HG02623 (cell line): ENCODE data around the gene UCK2.
A peak's percentile ranks its signal among the peaks of the same experiment; 100 is the strongest.

ENCODE experiments used
- ATAC-seq: cut with Tn5 transposase; IDR thresholded peaks from one replicate; pipeline ENCODE4 v1.9.1; 2021; ENCODE audit warnings: moderate library complexity; ENCODE audit not compliant: unreplicated experiment

UCK2 gene

DNA sequence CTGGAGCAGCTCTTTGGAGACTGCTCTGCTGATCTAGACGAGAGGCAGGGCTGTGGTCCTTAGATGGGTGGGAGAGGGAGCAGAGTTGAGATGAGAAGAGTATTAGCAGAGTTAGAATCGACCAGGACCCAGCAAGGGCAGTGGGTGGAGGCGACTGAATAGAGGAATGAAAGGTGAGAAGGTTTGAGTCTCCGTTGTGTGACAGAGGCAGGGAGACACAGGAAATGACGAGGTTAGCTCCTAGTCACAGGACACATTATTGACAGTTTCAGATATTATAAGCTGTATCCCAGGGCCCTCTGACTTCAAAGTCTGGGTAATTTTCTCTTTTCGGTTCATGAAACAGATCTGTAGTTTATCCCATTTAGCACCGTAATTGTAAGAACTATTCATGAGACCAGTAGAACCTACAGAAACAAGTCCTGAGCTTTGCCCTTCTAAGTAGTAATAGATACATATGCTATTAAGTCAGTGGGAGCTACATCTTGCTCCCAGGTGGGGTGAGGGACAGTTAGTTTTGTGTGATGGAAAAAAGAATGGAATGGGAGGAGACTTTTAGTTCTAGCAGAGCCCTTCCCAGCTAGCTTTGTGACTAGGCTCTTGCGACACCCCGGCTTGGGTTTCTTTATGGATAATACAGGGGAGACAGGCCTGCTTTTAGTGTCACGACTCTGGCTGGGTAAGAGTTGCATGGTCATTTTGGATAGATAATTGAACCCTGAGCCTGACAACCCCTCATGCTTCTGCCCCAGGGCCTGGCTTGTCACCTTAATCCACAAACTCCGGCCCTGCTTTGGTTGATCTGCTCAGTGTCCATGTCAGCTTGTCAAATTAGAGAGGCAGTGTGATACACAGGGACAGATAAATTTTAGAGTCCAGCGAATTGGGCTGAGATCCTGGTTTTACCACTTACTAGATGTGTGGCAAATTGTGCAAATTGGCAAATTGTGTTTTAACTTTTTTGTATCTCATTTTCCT lies 70.2 kb downstream of the UCK2 start:
- no peak for ATAC-seq

- ATAC-seq, result no peak
These were observed 71.4 kb downstream of the UCK2 start for GRCh38 chr1:165898837-165899236.

GRCh38 chr1:165899461-165899941 lies 72.1 kb downstream of the UCK2 start:
- no peak for ATAC-seq

GRCh38 chr1:165900576-165901380 lies 73.4 kb downstream of the UCK2 start:
- ATAC-seq, result no peak

DNA sequence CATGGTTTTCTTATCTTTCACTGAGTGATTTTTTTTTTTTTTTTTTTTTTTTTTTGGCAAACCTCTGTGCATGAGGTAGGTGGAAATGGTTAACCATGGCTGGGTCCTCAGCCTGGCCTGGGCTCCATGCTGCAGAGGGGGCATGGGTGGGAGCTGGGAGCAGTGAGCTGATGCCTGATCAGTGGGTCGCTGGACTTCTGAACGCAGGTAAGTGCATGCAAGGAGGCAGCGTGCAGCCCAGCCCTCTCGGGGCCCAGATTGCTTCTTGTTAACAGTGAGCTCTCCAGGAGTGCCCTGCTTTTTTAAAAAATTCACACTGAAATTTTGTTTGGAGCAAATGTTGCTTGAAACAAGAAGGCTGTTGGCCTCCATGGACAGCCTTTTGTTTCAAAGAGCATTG lies 75.2 kb downstream of the UCK2 start:
- no peak for ATAC-seq

- no peak for ATAC-seq
These were observed 76.3 kb downstream of the UCK2 start for GRCh38 chr1:165903672-165904071.

- ATAC-seq, result no peak
These were observed 77.5 kb downstream of the UCK2 start for GRCh38 chr1:165904948-165905347.

GRCh38 chr1:165905853-165906252 lies 78.4 kb downstream of the UCK2 start:
- ATAC-seq, result no peak

- no peak for ATAC-seq
These were observed 79.9 kb downstream of the UCK2 start for GRCh38 chr1:165907256-165907857.

DNA sequence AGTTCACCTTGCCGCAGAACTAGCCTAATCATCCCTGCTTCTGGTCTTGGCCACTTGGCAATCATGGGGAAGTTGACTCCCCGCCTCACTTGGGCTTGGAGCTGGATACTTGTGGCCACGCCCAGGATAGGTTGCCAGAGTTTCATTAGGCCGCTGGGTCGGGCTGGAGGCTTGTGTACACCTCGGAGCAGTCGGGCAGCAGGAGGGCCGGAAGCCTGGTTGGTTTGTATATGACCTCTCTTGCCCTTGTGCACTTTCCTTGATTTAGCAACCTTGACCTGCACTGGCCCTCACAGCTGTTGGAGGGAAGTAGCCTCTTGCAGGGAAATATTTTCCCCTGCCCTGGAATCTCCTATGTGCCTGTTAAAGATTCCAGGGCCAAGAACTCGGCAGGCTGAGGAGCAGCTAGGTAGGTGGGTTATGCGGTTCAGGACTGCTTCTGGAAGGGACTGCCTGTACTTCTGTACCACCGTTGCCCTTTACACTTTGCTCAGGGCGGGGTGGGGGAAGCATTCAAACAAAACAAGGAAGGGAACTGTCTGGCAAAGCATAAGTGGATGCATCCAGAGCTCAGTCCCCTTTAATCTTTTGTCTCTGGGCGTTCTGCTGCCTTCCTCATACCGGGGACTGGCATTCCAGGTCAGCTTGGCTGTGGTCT lies 83.5 kb downstream of the UCK2 start:
- no peak for ATAC-seq

DNA sequence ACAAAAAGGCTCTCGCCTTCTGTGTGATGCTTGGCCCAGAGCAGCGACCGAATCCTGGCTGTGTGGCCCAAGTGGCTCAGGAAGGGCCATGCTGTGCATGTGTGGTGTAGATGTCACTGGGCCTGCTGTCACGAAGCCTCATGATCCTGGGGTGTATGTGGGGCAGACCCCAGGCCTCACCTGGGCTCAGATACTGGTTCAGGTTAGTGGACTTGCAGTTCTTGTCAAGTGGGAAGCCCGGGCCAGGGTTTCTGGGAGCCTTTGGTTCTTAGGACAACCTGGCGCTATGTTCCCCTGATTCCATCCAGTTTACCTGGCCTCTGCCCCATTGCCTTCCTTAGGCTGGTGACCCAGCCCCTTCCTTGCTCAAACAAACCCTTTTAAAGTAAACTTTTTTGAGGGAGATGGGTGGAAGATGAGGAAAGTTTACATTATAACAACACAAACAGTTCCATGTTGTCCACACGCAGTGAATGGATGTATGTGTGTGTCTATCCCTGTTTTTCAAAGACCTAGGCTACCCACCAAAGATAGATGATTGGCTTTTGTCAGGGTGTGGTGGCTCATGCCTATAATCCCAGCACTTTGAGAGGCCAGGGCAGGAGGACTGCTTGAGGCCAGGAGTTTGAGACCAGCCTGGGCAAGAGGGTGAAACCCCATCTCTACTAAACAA lies 84.3 kb downstream of the UCK2 start:
- no peak for ATAC-seq

- ATAC-seq, result no peak
These were observed 85.2 kb downstream of the UCK2 start for GRCh38 chr1:165912638-165913037.

DNA sequence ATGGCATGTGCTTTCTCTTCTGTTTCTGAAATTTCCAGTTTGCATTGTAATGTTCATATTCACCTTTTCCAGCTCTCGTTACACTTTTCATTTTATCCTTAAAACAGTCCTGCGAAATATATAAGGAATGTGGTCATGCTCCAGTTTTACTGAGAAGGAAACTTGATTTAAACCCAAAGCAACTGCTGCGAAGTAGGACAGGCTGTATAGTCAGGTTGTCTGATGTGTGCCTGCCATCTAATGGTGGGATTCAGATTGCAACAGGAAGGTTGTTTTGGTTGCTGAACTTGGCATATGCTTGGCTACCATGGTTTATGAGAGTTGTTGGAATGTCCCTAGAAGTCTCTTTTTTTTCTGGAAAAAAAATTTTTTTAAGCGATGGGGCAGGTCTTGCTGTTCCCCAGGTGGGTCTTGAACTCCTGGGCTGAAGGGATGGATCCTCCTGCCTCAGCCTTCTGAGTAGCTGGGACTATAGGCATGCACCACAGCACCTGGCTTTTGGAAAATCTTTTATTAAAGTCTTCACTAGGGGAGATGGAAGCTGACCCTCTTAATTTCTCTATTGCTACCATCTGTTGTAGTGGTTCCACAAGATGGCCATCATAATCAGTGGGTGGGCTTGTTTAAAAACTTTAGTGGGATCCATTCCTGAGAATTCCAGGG lies 86.9 kb downstream of the UCK2 start:
- peak; percentile 65 for ATAC-seq

- no peak for ATAC-seq
These were observed 88.1 kb downstream of the UCK2 start for GRCh38 chr1:165915480-165915879.

- ATAC-seq, result no peak
These were observed 88.5 kb downstream of the UCK2 start for GRCh38 chr1:165915932-165916348.

DNA sequence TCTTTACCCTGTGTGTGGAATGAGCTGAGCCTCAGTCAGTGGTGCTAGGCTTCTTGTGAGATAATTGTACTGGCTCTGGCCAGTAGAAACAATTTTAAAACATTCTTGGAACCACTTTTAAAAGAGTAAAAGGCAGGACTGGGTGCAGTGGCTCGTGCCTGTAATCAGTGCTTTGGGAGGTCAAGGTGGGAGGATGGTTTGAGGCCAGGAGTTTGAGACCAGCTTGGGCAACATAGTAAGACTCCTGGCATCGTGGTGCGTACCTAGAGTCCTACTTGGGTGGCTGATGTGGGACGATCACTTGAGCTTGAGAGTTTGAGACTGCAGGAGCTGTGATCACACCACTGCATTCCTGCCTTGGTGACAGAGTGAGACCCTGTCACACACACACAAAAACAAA lies 89.8 kb downstream of the UCK2 start:
- ATAC-seq, result no peak

GRCh38 chr1:165924117-165924516 lies 96.7 kb downstream of the UCK2 start:
- no peak for ATAC-seq

GRCh38 chr1:165925498-165926079 lies 98.2 kb downstream of the UCK2 start:
- ATAC-seq, result no peak

DNA sequence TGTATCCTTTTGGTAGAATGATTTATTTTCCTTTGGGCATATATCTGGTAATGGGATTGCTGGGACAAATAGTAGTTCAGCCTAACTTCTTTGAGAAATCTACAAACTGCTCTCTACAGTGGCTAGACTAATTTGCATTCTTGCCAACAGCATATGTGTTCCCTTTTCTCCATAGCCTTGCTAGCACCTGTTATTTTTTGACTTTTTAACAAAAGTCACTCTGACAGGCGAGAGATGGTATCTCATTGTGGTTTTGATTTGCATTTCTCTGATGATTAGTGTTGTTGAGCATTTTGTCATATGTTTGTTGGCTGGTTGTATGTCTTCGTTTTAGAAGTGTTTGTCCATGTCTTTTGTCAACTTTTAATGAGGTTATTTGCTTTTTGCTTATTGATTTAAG lies 99.8 kb downstream of the UCK2 start:
- ATAC-seq, result peak; percentile 72
